NCI-H748 treated with DMSO at 0.1 percent for 48 hours (cell line): ENCODE results near the gene RPLP2.
A peak's percentile ranks its signal among the peaks of the same experiment; 100 is the strongest.

Source experiments
- DNase-seq: peaks from one replicate; lab custom pipeline; 2025; lab: John Stamatoyannopoulos, UW

The RPLP2 gene

GRCh38 chr11:836700-837099 lies 26.9 kb downstream of the RPLP2 start:
- DNase-seq = no peak

GRCh38 chr11:837189-837989 lies 27.6 kb downstream of the RPLP2 start:
- DNase-seq = no peak

- DNase-seq = no peak
These were observed 28.2 kb downstream of the RPLP2 start for GRCh38 chr11:837990-838307.

GRCh38 chr11:838441-839279 lies 28.9 kb downstream of the RPLP2 start:
- no peak for DNase-seq

GRCh38 chr11:839280-839623 lies 29.5 kb downstream of the RPLP2 start:
- DNase-seq = no peak

- no peak for DNase-seq
These were observed 30.3 kb downstream of the RPLP2 start for GRCh38 chr11:839875-840617.

- DNase-seq = no peak
These were observed 32.2 kb downstream of the RPLP2 start for GRCh38 chr11:841981-842369.

GRCh38 chr11:842370-843002 lies 32.7 kb downstream of the RPLP2 start, which contains the start of the genes POLR2L and TSPAN4:
POLR2L (minus strand) TSS chr11:842529; CDS start chr11:842508, 21 bp downstream.
TSPAN4 (plus strand) TSS chr11:842852; CDS start chr11:850305, 7,453 bp downstream.
- DNase-seq = peak; percentile 60

- no peak for DNase-seq
These were observed 33.4 kb downstream of the RPLP2 start for GRCh38 chr11:843086-843734.

GRCh38 chr11:843818-844692 lies 34.3 kb downstream of the RPLP2 start:
- DNase-seq = no peak

GRCh38 chr11:844693-845644 lies 35.2 kb downstream of the RPLP2 start:
- DNase-seq = no peak

GRCh38 chr11:845872-846495 lies 36.2 kb downstream of the RPLP2 start:
- DNase-seq = no peak

GRCh38 chr11:846496-847098 lies 36.8 kb downstream of the RPLP2 start:
- DNase-seq = no peak

GRCh38 chr11:847876-848275 lies 38.1 kb downstream of the RPLP2 start:
- no peak for DNase-seq

GRCh38 chr11:848380-848931 lies 38.7 kb downstream of the RPLP2 start:
- no peak for DNase-seq

GRCh38 chr11:849104-849824 lies 39.5 kb downstream of the RPLP2 start:
- DNase-seq = peak; percentile 33

- no peak for DNase-seq
These were observed 40.4 kb downstream of the RPLP2 start for GRCh38 chr11:849951-850774.
